GM19463 (cell line): ENCODE data around the gene USP22.

Experiments used
- ATAC-seq: cut with Tn5 transposase; IDR thresholded peaks from one replicate; pipeline ENCODE4 v1.9.1; 2021; ENCODE audit warnings: mild to moderate bottlenecking, moderate library complexity; ENCODE audit not compliant: unreplicated experiment

USP22 gene

GRCh38 chr17:21002309-21003006 lies 40.4 kb downstream of the USP22 start:
- ATAC-seq: no peak

GRCh38 chr17:21001813-21002221 lies 41.0 kb downstream of the USP22 start:
- ATAC-seq: no peak

- no peak for ATAC-seq
These were observed 41.5 kb downstream of the USP22 start for GRCh38 chr17:21001111-21001812.

GRCh38 chr17:20999841-21000532 lies 42.8 kb downstream of the USP22 start:
- no peak for ATAC-seq

- ATAC-seq: no peak
These were observed 43.7 kb downstream of the USP22 start for GRCh38 chr17:20999044-20999573.

- no peak for ATAC-seq
These were observed 44.2 kb downstream of the USP22 start for GRCh38 chr17:20998571-20999043.

GRCh38 chr17:20997711-20998570 lies 44.9 kb downstream of the USP22 start:
- ATAC-seq: no peak

GRCh38 chr17:20996724-20997615 lies 45.8 kb downstream of the USP22 start:
- no peak for ATAC-seq

- ATAC-seq: no peak
These were observed 46.7 kb downstream of the USP22 start for GRCh38 chr17:20995873-20996723.

- ATAC-seq: no peak
These were observed 47.5 kb downstream of the USP22 start for GRCh38 chr17:20995164-20995872.

- no peak for ATAC-seq
These were observed 48.0 kb downstream of the USP22 start for GRCh38 chr17:20994779-20995149.

GRCh38 chr17:20993863-20994778 lies 48.7 kb downstream of the USP22 start:
- no peak for ATAC-seq

GRCh38 chr17:20992987-20993862 lies 49.6 kb downstream of the USP22 start:
- no peak for ATAC-seq

- no peak for ATAC-seq
These were observed 50.4 kb downstream of the USP22 start for GRCh38 chr17:20992416-20992815.

GRCh38 chr17:20991276-20992037 lies 51.4 kb downstream of the USP22 start:
- no peak for ATAC-seq
